ENCODE data around the gene SIM2. TPM values are rescaled to one million over a fixed set of nuclear protein-coding genes. Genes with fewer than 3 reads are reported as not detected.

Gene SIM2
- total and polyA plus RNA-seq, 2 of the 13 experiments (the other 11 are each of a cell fraction or from before 2014, with no cell fraction given) = 0.36 to 0.53 TPM

DNA sequence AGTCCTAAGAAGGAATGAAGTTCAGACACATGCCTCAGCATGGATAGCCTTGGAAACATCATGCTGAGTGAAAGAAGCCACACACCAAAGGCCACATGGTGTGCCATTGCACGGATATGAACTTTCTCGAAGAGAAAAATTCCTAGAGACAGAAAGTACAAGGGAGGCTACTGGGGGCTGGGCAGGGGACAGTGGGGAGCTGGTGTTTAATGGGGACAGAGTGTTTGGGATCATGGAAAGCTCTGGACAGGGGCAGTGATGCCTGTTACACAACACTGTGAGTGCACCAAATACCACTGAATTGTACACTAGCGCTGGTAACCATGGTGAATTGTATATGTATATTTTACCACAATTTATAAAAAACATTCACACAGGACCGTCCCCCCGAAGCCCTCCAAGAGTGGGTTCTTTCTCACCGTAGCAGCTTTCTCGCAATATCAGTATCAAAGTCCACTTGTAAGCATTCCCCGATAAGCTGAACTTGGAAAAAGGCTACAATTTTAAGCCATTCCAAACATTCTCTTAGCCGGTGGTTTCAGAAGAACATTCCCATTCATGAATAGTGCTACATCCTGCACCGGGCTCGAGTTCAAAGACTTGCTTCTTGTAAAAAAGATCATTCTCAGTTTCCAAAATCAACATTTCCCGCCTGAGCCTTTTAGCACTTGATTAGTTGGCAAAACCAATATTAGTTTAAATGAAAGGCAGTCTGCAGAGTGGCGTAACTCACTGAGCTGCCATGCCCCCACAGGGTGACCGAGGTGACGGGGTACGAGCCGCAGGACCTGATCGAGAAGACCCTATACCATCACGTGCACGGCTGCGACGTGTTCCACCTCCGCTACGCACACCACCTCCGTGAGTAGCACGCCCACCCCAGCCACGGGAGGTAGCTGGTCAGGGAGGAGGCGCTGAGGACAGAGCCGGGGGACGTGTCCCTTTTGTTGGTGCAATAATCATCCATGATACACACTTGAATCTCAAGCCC is 31.7 kb downstream of the SIM2 start (continued):
- TF ChIP-seq, protein P1, sequence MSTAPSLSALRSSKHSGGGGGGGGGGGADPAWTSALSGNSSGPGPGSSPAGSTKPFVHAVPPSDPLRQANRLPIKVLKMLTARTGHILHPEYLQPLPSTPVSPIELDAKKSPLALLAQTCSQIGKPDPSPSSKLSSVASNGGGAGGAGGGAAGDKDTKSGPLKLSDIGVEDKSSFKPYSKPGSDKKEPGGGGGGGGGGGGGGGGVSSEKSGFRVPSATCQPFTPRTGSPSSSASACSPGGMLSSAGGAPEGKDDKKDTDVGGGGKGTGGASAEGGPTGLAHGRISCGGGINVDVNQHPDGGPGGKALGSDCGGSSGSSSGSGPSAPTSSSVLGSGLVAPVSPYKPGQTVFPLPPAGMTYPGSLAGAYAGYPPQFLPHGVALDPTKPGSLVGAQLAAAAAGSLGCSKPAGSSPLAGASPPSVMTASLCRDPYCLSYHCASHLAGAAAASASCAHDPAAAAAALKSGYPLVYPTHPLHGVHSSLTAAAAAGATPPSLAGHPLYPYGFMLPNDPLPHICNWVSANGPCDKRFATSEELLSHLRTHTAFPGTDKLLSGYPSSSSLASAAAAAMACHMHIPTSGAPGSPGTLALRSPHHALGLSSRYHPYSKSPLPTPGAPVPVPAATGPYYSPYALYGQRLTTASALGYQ (CRISPR knock-in tag; IDR thresholded peaks at IDR 0.05) = peak; percentile 74
- TF ChIP-seq IRF2 (CRISPR knock-in tag; IDR thresholded peaks at IDR 0.05) (0 out of 2 replicates have a peak, but pooled peaks have one; percentile 46), ZNF792 (CRISPR knock-in tag; IDR thresholded peaks at IDR 0.05) (no peak), ATF7-NPFF (CRISPR knock-in tag; IDR thresholded peaks at IDR 0.05; ENCODE audit: low read depth) (no peak), ZNF562 (CRISPR knock-in tag; IDR thresholded peaks at IDR 0.05; ENCODE audit: borderline replicate concordance) (no peak), RBM39 (IDR thresholded peaks at IDR 0.05; ENCODE audit: low read depth, low read length, poor library complexity, severe bottlenecking) (no peak), ATF2 (CRISPR knock-in tag; IDR thresholded peaks at IDR 0.05) (0 out of 2 replicates have a peak, but pooled peaks have one; percentile 24), PITX1 (CRISPR knock-in tag; IDR thresholded peaks at IDR 0.05) (peak; percentile 78), MXD3 (CRISPR knock-in tag; IDR thresholded peaks at IDR 0.05) (no peak), WIZ (CRISPR knock-in tag; IDR thresholded peaks at IDR 0.05) (no peak), ARID3A (IDR thresholded peaks at IDR 0.05; ENCODE audit: low read depth, low read length) (peak; percentile 18; the same call in 1 of the 2 replicates), CREM (IDR thresholded peaks at IDR 0.05) (peak; percentile 84), CREM (CRISPR knock-in tag; IDR thresholded peaks at IDR 0.05) (no peak), PCBP1 (IDR thresholded peaks at IDR 0.05; ENCODE audit: borderline replicate concordance, low read depth, low read length) (no peak), MED1 (CRISPR knock-in tag; IDR thresholded peaks at IDR 0.05) (peak; percentile 37), CHCHD3 (CRISPR knock-in tag; IDR thresholded peaks at IDR 0.05) (no peak), NONO (IDR thresholded peaks at IDR 0.05) (no peak), NONO (CRISPR knock-in tag; conservative IDR thresholded peaks at IDR 0.05) (no peak; the same call in 1 of the 2 replicates), REXO4 (CRISPR knock-in tag; IDR thresholded peaks at IDR 0.05; ENCODE audit: borderline replicate concordance) (no peak), NFATC3 (CRISPR knock-in tag; IDR thresholded peaks at IDR 0.05) (no peak)

All from HepG2 (cell line).